Thyroid gland (tissue), 4 donors: ENCODE data around the gene CSNK2A3.

Source experiments
- CTCF ChIP-seq, 6 experiments: fragments of 200-600 bp in 3 of 6; fragments of 450-650 bp in 3 of 6; sonication (generic) in 3 of 6; IDR thresholded peaks; one replicate each; pipeline ENCODE4 v1.5.1; 2016 to 2019; ENCODE audit warnings: antibody characterized with exemption in 6 of 6, mild to moderate bottlenecking in 2 of 6, inconsistent platforms in 1 of 6, moderate library complexity in 1 of 6
- POLR2A ChIP-seq, 2 donors: fragments of 450-650 bp; IDR thresholded peaks; one replicate each; pipeline ENCODE4 v1.6.1; 2017; ENCODE audit warnings: antibody characterized with exemption in 2 of 2, mild to moderate bottlenecking in 2 of 2, moderate library complexity in 1 of 2

- TF ChIP-seq CTCF (IDR thresholded peaks at IDR 0.05) = no peak
- TF ChIP-seq POLR2A (IDR thresholded peaks at IDR 0.05) = no peak
These were observed 21.5 kb upstream of the CSNK2A3 start for GRCh38 chr11:11374358-11375148.
